ENCODE measurements around the gene CMPK1. TPM values are rescaled to one million over a fixed set of nuclear protein-coding genes. Genes with fewer than 3 reads are reported as not detected.
"Not testable (repeated sequence)": the region's sequence is repeated elsewhere in the genome, so short reads cannot be mapped to it uniquely, and the experiment has no call there.

The CMPK1 gene
- total and polyA plus RNA-seq, 5 donors from 2014 or later: 94.4 to 156 (median 144) TPM

DNA sequence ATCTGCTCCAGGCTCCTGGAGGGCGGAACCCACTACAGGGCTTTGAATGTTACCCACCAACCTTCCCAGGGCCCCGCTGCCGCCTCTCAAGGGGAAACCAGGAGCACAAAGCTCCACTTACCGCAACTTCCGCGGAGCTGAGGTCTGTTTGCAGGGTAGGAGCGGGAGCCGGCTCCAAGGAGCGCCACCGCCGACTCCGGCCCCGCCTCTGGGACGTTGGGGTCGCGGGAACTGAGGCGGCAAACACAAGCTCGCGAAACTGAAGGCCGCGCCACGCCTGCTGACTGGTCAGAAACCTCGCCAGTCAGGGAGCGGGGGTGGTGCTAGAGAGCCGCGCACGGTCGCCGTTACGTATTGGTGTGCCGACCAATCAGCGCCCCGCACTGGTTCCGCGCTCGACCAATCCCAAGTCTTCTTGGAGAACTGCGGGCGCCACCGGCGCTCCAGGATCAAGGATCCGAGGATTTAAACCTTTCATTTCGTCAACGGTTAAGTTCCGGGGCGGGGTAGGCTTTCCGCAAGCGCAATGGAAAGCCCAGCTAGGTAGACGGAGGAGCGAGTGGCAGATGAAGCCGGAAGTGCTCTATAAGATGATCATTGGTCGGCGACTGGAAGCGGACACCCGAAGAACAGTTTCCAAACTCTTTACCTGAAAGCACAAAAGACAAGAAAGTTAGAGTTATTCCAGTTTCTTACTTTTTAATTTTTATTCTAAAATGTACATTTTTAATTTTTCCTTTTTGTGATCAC is 19.5 kb upstream of the CMPK1 start, which contains the start of gene STIL:
Gene STIL (minus strand): TSS at position 233 of the 750 bp plus-strand sequence. CDS start 3,828 bp downstream, outside the sequence.
- H3K27me3 ChIP-seq (ENCODE audit: control insufficient read depth, insufficient read depth, low read length): no peaks in the 10 kb centered on the region
- Mint-ChIP-seq H3K9me3 (no peaks in the 10 kb centered on the region), H3K27ac (peak within 1 kb of the TSS; percentile 96 to 98 (median 98)), H3K36me3 (peaks cover 4% of the 10 kb centered on the region), H3K4me1 (peaks cover 5 to 24% (median 14%) of the 10 kb centered on the region in 4 donors), H3K27me3 (no peaks in the 10 kb centered on the region), H3K4me3 (peak within 1 kb of the TSS; percentile 94 to 98 (median 96))
- peak; percentile 96 to 100 (median 96) for DNase-seq
- no peaks in the 10 kb centered on the region for H3K36me3 ChIP-seq (ENCODE audit: control insufficient read depth, insufficient read depth, low read length)
- peak; percentile 97 to 98 for ATAC-seq (ENCODE audit: low read depth in 2 of 2)
- H3K4me3 ChIP-seq (ENCODE audit: low read depth, low read length): peak within 1 kb of the TSS; percentile 97
- H3K27ac ChIP-seq (ENCODE audit: insufficient read depth, low read length, poor library complexity, severe bottlenecking): peak within 1 kb of the TSS; percentile 88
- H3K4me1 ChIP-seq (ENCODE audit: control insufficient read depth, insufficient read depth, low read length, poor library complexity, severe bottlenecking): peaks cover 10% of the 10 kb centered on the region
- H3K9me3 ChIP-seq (ENCODE audit: control insufficient read depth in 2 of 2, low read length in 2 of 2): no peaks in the 10 kb centered on the region

DNA sequence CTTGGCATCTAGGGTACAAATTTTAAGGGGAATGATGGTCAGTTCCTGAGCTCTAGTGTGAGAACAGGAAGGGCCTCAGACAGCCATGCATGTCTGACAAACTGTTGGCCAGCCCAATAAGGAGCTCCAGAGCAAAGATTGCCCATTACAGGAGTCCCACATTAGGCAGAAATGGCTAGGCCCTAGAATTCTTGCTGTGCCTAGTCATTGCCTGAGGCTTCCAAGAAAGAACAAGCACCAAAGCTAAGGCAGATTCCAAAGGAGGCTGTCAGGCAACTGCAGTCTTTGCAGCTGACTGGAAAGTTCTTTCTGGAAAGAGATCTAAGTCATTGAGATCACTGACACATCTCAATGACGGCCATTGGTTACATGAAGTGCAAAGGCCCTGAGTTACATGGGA is 15.7 kb upstream of the CMPK1 start:
- DNase-seq: no peak
- Histone ChIP-seq H3K36me3 (ENCODE audit: control insufficient read depth, insufficient read depth, low read length) (no peaks in the 10 kb centered on the region), H3K27me3 (ENCODE audit: control insufficient read depth, insufficient read depth, low read length) (no peaks in the 10 kb centered on the region), H3K4me3 (ENCODE audit: low read depth, low read length) (no peak overlapping the region), H3K4me1 (ENCODE audit: control insufficient read depth, insufficient read depth, low read length, poor library complexity, severe bottlenecking) (peaks cover 10% of the 10 kb centered on the region), H3K9me3 (ENCODE audit: control insufficient read depth in 2 of 2, low read length in 2 of 2) (no peaks in the 10 kb centered on the region), H3K27ac (ENCODE audit: insufficient read depth, low read length, poor library complexity, severe bottlenecking) (no peak overlapping the region)
- no peaks in the 10 kb centered on the region for H3K36me3 Mint-ChIP-seq
- no peak for ATAC-seq (ENCODE audit: low read depth in 2 of 2)
- H3K27me3 Mint-ChIP-seq: no peaks in the 10 kb centered on the region
- no peaks in the 10 kb centered on the region for H3K9me3 Mint-ChIP-seq
- H3K27ac Mint-ChIP-seq: no peak overlapping the region
- H3K4me3 Mint-ChIP-seq: peak overlapping the region in 1 of 4 donors; percentile 43
- peaks cover 5 to 17% (median 12%) of the 10 kb centered on the region in 4 donors for H3K4me1 Mint-ChIP-seq

DNA sequence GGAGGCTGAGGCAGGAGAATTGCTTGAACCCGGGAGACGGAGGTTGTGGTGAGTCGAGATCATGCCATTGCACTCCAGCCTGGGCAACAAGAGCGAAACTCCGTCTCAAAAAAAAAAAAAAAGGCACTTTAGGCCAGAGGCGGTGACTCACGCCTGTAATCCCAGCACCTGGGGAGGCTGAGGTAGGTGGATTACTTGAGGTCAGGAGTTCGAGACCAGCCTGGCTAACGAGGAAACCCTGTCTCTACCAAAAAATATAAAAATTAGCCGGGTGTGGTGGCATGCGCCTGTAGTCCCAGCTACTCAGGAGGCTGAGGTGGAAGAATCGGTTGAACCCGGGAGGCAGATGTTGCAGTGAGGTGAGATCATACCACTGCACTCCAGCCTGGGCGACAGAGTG is 13.6 kb upstream of the CMPK1 start:
- H3K36me3 Mint-ChIP-seq; H3K27me3 ChIP-seq (ENCODE audit: control insufficient read depth, insufficient read depth, low read length); H3K27ac Mint-ChIP-seq; H3K9me3 Mint-ChIP-seq; H3K36me3 ChIP-seq (ENCODE audit: control insufficient read depth, insufficient read depth, low read length); H3K4me1 ChIP-seq (ENCODE audit: control insufficient read depth, insufficient read depth, low read length, poor library complexity, severe bottlenecking); H3K9me3 ChIP-seq (ENCODE audit: control insufficient read depth in 2 of 2, low read length in 2 of 2); H3K27ac ChIP-seq (ENCODE audit: insufficient read depth, low read length, poor library complexity, severe bottlenecking); DNase-seq; H3K4me1 Mint-ChIP-seq; H3K4me3 Mint-ChIP-seq; H3K4me3 ChIP-seq (ENCODE audit: low read depth, low read length); H3K27me3 Mint-ChIP-seq; ATAC-seq (ENCODE audit: low read depth in 2 of 2): not testable (repeated sequence)

DNA sequence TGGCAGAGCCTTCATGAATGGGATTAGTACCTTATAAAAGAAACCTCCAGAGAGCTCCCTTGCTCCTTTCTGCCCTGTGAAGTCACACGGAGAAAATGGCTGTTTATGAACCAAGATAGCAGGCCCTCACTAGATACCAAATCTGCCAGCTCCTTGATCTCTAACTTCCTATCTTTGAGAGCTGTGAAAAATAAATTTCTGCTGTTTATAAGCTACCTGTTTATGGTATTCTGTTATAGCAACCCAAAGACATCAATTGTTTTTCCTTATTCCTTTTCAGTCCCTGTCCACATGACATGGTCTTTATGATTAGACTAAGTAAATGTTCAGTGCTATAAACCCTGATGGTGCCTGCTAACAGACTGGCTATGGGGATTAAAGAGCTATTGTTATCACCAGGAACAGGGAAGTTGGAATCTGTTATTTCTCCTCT is 10.0 kb upstream of the CMPK1 start:
- H3K4me3 ChIP-seq (ENCODE audit: low read depth, low read length): no peak overlapping the region
- no peak overlapping the region for H3K27ac ChIP-seq (ENCODE audit: insufficient read depth, low read length, poor library complexity, severe bottlenecking)
- H3K9me3 Mint-ChIP-seq: no peaks in the 10 kb centered on the region
- H3K4me1 Mint-ChIP-seq: no peaks in the 10 kb centered on the region
- ATAC-seq (ENCODE audit: low read depth in 2 of 2) (no peak), DNase-seq (no peak)
- H3K27me3 ChIP-seq (ENCODE audit: control insufficient read depth, insufficient read depth, low read length): no peaks in the 10 kb centered on the region
- no peaks in the 10 kb centered on the region for H3K9me3 ChIP-seq (ENCODE audit: control insufficient read depth in 2 of 2, low read length in 2 of 2)
- no peak overlapping the region for H3K4me3 Mint-ChIP-seq
- no peaks in the 10 kb centered on the region for H3K36me3 Mint-ChIP-seq
- no peak overlapping the region for H3K27ac Mint-ChIP-seq
- H3K4me1 ChIP-seq (ENCODE audit: control insufficient read depth, insufficient read depth, low read length, poor library complexity, severe bottlenecking): no peaks in the 10 kb centered on the region
- H3K36me3 ChIP-seq (ENCODE audit: control insufficient read depth, insufficient read depth, low read length): no peaks in the 10 kb centered on the region
- H3K27me3 Mint-ChIP-seq: no peaks in the 10 kb centered on the region

DNA sequence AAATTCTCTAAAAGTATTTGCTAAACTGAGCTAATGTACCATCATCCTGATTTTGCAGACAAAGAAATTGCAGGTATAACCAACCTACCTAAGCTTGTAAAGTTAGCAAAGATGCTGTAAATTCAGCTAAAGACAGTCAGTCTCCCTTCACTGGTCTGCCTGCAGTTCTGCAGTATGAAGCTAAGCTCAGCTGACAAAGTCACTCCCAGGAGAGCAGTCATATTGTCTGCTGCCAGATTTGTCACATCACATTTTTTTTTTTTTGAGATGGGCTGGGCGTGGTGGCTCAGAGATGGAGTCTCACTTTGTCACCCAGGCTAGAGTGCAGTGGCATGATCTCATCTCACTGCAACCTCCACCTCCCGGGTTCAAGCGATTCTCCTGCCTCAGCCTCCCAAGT is 8.9 kb upstream of the CMPK1 start:
- Histone ChIP-seq H3K4me3 (ENCODE audit: low read depth, low read length) (no peak overlapping the region), H3K36me3 (ENCODE audit: control insufficient read depth, insufficient read depth, low read length) (no peaks in the 10 kb centered on the region)
- H3K4me3 Mint-ChIP-seq: no peak overlapping the region

DNA sequence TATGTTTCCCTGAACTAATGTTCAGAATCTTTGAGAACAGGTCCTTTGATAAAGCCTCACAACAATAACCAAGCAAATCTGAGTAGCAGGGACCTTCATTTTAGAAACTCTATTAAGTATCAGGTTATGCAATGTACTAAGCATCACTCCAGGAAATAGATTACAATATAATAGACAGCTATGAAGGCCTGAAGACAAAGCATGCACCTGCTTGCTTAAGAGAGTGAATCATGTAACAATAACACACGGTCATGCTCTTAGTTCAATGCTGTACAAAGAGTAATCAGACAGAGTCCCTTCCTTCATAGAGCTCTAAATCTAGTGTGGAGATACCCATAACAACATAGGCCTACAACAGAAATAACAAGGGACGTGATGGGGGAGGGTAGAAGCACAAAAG is 8.1 kb upstream of the CMPK1 start:
- Mint-ChIP-seq H3K27ac (no peak overlapping the region), H3K27me3 (no peaks in the 10 kb centered on the region), H3K36me3 (no peaks in the 10 kb centered on the region), H3K9me3 (no peaks in the 10 kb centered on the region), H3K4me1 (no peaks in the 10 kb centered on the region), H3K4me3 (no peak overlapping the region)
- Histone ChIP-seq H3K9me3 (ENCODE audit: control insufficient read depth in 2 of 2, low read length in 2 of 2) (no peaks in the 10 kb centered on the region), H3K27ac (ENCODE audit: insufficient read depth, low read length, poor library complexity, severe bottlenecking) (no peak overlapping the region), H3K36me3 (ENCODE audit: control insufficient read depth, insufficient read depth, low read length) (no peaks in the 10 kb centered on the region), H3K4me1 (ENCODE audit: control insufficient read depth, insufficient read depth, low read length, poor library complexity, severe bottlenecking) (no peaks in the 10 kb centered on the region), H3K27me3 (ENCODE audit: control insufficient read depth, insufficient read depth, low read length) (no peaks in the 10 kb centered on the region), H3K4me3 (ENCODE audit: low read depth, low read length) (no peak overlapping the region)
- no peak for ATAC-seq (ENCODE audit: low read depth in 2 of 2)
- DNase-seq: no peak

More for the DNA sequence above, 8.9 kb upstream of the CMPK1 start:
- no peaks in the 10 kb centered on the region for H3K4me1 Mint-ChIP-seq
- no peaks in the 10 kb centered on the region for H3K36me3 Mint-ChIP-seq
- H3K9me3 ChIP-seq (ENCODE audit: control insufficient read depth in 2 of 2, low read length in 2 of 2): no peaks in the 10 kb centered on the region
- no peaks in the 10 kb centered on the region for H3K9me3 Mint-ChIP-seq
- DNase-seq: no peak
- no peaks in the 10 kb centered on the region for H3K27me3 ChIP-seq (ENCODE audit: control insufficient read depth, insufficient read depth, low read length)
- H3K4me1 ChIP-seq (ENCODE audit: control insufficient read depth, insufficient read depth, low read length, poor library complexity, severe bottlenecking): no peaks in the 10 kb centered on the region
- H3K27ac Mint-ChIP-seq: no peak overlapping the region
- no peak overlapping the region for H3K27ac ChIP-seq (ENCODE audit: insufficient read depth, low read length, poor library complexity, severe bottlenecking)
- no peak for ATAC-seq (ENCODE audit: low read depth in 2 of 2)
- H3K27me3 Mint-ChIP-seq: no peaks in the 10 kb centered on the region

DNA sequence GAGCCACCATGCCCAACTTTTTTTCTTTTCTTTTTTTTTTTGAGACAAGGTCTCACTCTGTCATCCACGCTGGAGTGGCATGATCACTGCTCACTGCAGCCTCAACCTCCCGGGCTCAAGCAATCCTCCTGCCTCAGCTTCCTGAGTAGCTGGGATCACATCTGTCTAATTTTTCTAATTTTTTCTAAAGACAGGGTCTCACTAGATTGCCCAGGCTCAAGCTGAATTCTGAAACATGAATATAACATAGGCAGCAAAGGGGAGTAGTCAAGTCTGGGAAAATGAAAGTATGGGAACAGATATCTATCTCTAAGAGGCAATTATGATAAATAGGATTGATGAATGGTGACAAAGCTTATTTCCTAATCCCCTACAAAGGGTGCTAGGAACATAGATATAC is 7.3 kb upstream of the CMPK1 start:
- no peaks in the 10 kb centered on the region for H3K9me3 ChIP-seq (ENCODE audit: control insufficient read depth in 2 of 2, low read length in 2 of 2)
- Mint-ChIP-seq H3K9me3 (no peaks in the 10 kb centered on the region), H3K36me3 (no peaks in the 10 kb centered on the region), H3K27me3 (no peaks in the 10 kb centered on the region), H3K4me3 (no peak overlapping the region), H3K27ac (peak overlapping the region in 1 of 3 donors; percentile 57), H3K4me1 (no peaks in the 10 kb centered on the region)
- DNase-seq: no peak
- H3K36me3 ChIP-seq (ENCODE audit: control insufficient read depth, insufficient read depth, low read length): no peaks in the 10 kb centered on the region
- H3K4me1 ChIP-seq (ENCODE audit: control insufficient read depth, insufficient read depth, low read length, poor library complexity, severe bottlenecking): no peaks in the 10 kb centered on the region
- H3K27ac ChIP-seq (ENCODE audit: insufficient read depth, low read length, poor library complexity, severe bottlenecking): no peak overlapping the region
- H3K4me3 ChIP-seq (ENCODE audit: low read depth, low read length): no peak overlapping the region
- no peak for ATAC-seq (ENCODE audit: low read depth in 2 of 2)
- H3K27me3 ChIP-seq (ENCODE audit: control insufficient read depth, insufficient read depth, low read length): no peaks in the 10 kb centered on the region

DNA sequence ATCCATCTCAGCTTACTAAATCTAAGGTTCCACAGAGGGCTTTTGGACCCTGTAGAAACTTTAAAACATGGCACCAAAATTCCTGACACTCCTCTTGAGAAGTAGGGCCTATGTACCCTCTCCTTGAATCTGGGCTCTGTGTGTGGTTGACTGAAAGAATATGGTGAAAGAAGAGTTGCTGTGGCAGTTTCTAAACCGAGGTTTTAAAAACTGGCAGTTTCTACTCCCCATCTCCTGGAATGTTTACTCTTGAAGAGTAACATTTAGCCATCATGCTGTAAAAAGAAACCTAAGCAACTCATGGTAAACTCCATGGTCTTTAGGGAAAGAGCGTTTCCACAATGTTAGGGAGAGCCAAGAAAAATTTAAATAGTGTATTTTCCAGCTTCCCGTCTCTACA is 4.6 kb upstream of the CMPK1 start:
- Histone ChIP-seq H3K27me3 (ENCODE audit: control insufficient read depth, insufficient read depth, low read length) (no peaks in the 10 kb centered on the region), H3K4me3 (ENCODE audit: low read depth, low read length) (no peak overlapping the region), H3K9me3 (ENCODE audit: control insufficient read depth in 2 of 2, low read length in 2 of 2) (no peaks in the 10 kb centered on the region), H3K36me3 (ENCODE audit: control insufficient read depth, insufficient read depth, low read length) (no peaks in the 10 kb centered on the region), H3K27ac (ENCODE audit: insufficient read depth, low read length, poor library complexity, severe bottlenecking) (no peak overlapping the region), H3K4me1 (ENCODE audit: control insufficient read depth, insufficient read depth, low read length, poor library complexity, severe bottlenecking) (peaks cover 10% of the 10 kb centered on the region)
- H3K4me1 Mint-ChIP-seq: peaks cover 0 to 2% (median 0%) of the 10 kb centered on the region in 4 donors
- H3K27me3 Mint-ChIP-seq: no peaks in the 10 kb centered on the region
- no peak overlapping the region for H3K4me3 Mint-ChIP-seq
- peak overlapping the region in 1 of 3 donors; percentile 39 for H3K27ac Mint-ChIP-seq
- ATAC-seq (ENCODE audit: low read depth in 2 of 2): no peak
- peaks cover 0 to 1% (median 0%) of the 10 kb centered on the region in 7 donors for H3K9me3 Mint-ChIP-seq
- no peak for DNase-seq
- H3K36me3 Mint-ChIP-seq: no peaks in the 10 kb centered on the region
